NCI-H146 (cell line): Measurements from ENCODE around the gene SLC16A3.

Experiments
- DNase-seq: peaks from one replicate; lab custom pipeline; 2025; lab: John Stamatoyannopoulos, UW

The SLC16A3 gene

GRCh38 chr17:82223517-82223916 lies 5.3 kb upstream of the SLC16A3 start:
- DNase-seq: no peak

DNA sequence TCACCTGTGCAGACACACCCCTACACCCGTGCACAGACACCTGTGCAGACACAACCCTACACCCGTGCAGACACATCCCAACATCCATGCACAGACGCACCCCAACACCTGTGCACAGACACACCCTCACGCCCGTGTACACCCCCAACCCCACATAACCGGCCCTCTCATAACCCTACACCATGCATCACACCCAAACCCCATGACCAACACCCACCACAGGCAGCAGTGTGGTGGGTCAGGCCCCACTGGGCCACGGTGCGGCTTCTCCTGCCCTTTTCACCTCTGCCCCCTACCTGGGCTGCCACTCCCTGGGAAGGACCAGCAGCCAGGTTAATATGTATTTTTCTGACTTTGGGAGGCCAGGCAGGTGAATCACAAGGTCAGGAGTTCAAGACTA lies 4.2 kb upstream of the SLC16A3 start:
- DNase-seq: no peak

GRCh38 chr17:82225368-82226029 lies 3.3 kb upstream of the SLC16A3 start:
- DNase-seq: no peak

GRCh38 chr17:82226146-82226808 lies 2.6 kb upstream of the SLC16A3 start:
- no peak for DNase-seq

- no peak for DNase-seq
These were observed 1.8 kb upstream of the SLC16A3 start for GRCh38 chr17:82226809-82227628.

GRCh38 chr17:82227629-82228277 lies 1.1 kb upstream of the SLC16A3 start:
- DNase-seq: no peak

DNA sequence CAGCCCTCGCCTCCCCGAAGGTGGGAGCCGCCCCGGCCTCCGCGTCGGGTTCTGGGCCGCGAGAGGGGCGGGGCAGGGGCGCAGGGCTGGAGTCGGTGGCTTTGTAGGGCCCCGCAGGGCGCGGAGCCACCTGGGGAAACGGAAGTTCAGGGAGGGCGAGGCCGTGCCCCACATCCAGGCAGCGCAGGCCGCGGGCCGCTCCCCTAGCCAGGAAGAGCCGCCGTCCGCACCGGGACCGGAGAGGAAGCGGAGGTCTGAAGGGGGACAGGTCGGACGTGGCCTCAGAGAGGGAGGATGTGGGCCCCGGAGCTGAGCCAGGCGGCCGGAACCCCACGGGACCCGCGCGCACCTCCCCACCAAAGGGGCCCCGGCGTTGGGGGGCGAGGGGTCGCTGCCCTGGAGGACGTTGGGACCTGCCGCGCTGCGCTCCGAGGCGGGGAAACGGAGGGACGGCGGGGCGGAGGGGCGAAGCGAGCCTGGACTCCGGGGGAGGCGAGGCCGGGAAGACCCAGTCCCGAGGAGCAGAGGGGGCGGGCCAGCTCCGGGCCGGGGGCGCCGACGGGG lies 482 bp upstream of the SLC16A3 start:
- DNase-seq: peak; percentile 16

DNA sequence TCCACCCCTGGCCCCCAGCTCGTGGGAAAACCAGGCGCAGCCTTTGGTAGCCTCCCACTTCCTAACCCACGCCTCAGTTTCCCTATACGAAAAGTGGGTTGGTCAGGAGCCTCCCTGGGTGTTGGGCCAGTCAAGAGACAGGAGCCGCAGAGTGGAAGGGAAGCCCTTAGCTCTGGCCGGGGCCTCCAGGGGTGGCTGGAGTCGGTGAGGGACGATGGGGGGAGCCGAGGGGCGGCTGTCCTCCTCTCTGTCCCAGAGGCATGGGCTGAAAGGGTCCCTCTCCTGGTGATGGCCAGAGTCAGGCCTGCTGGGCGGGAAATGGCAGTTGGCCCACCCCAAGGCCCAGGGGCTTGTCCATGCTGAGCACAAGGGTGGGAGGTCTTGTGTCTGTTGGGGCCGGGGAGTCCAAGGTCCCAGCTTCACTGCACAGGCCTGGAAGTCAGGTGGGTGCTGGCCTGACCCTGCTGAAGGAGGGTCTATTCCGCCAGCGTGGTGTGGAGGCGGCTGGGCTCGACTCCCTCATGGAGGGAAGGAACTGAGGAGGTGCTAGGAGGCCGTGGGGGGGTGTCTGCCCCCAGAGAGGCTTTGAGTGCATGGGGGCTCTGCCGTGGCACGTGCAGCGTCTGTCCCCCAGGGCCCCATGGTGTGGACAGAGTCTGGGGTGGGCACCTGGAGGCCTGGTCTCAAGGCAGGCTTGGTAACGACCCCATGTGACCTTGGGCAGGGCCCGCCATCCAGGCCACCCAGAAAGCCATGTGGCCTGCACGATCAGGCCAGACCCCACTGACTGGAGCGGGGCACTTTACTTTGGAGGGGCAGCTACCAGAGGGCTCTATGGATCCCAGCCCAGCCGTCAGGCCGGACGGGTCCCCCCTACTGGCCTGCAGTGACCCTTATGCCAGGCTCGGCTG lies 1.1 kb downstream of the SLC16A3 start:
- DNase-seq: no peak

- peak; percentile 50 for DNase-seq
These were observed 1.9 kb downstream of the SLC16A3 start for GRCh38 chr17:82230609-82231311.

- DNase-seq: no peak
These were observed 2.4 kb downstream of the SLC16A3 start for GRCh38 chr17:82231312-82231561.

DNA sequence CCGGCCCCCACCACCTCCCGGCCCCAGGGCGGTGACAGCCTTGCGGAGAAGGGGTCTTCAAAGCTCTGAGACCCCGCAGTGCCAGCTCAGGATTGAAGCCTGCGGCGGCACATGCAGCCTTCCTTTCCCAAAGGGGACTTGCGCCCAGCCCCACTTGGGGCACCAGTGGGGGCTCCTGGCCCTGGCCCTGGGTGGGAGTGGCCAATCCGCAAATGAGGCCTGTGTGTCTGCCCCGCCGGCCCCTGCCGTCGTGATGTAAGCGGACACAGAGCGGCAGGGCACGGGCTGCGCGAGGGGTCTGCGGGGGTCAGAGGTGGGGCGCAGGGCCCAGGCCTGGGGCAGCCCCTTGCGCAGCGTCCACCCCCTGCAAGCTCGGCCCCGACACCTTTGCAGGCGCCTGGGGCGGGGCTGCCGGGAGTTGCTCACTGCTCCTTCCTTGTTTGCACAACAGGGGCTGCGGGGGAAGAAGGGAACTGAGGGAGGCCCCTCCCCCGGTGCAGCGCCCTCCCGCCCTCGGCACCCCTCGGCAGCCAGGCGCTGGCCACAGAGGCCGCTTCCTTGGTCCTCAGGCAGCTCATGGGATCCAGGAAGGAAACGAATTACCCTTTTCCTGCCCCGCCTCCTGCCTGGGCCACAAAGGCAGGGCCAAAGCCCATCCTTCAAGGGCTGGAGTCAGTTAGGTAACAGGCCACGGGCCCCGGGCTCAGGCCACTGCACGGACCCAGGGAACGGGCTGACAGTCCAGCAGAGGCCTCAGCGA lies 2.9 kb downstream of the SLC16A3 start:
- no peak for DNase-seq

- DNase-seq: no peak
These were observed 3.5 kb downstream of the SLC16A3 start for GRCh38 chr17:82232322-82232820.

DNA sequence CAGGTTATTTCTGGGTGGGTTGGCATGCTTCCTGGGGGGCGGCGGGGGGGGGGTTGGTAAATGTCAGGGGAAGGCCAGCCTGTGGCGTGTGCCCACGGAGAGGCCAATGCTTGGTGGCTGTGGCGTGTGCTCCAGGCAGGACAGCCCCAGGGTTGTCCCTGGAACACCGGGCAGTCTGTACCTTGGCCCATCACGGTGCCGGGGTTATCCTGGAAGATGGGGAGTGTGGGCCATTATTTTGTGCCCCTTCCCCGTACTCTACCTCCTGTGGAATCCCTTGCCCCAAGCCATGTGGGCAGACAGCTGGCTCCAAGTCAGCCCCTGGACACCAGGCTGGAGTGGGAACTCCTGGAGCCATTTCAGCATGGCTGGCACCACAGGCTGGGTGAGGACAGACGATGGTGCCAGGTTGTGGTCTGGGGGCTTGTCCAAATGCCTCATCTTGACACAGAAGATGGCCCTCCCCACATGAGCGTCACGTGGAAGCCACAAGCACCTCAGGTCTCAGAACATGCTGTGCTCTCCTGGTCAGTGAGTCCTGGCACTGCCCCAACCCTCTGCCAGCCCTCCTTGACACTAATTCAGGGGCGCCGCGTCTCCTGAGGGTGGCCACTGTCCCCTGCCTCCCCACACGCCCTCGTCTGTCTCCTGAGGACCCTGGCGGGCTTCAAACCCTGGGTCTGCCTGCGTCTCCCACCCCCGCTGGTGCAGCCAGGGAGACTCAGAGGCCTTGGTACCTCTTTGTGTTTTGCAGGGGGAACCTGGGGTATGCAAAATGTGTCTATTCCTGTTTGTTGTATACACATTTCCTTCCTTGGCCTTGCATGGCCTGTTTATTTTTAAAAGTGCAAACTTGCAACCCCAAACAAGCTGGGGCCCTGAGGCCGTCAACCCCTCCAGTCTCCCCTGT lies 4.3 kb downstream of the SLC16A3 start:
- DNase-seq: no peak

DNA sequence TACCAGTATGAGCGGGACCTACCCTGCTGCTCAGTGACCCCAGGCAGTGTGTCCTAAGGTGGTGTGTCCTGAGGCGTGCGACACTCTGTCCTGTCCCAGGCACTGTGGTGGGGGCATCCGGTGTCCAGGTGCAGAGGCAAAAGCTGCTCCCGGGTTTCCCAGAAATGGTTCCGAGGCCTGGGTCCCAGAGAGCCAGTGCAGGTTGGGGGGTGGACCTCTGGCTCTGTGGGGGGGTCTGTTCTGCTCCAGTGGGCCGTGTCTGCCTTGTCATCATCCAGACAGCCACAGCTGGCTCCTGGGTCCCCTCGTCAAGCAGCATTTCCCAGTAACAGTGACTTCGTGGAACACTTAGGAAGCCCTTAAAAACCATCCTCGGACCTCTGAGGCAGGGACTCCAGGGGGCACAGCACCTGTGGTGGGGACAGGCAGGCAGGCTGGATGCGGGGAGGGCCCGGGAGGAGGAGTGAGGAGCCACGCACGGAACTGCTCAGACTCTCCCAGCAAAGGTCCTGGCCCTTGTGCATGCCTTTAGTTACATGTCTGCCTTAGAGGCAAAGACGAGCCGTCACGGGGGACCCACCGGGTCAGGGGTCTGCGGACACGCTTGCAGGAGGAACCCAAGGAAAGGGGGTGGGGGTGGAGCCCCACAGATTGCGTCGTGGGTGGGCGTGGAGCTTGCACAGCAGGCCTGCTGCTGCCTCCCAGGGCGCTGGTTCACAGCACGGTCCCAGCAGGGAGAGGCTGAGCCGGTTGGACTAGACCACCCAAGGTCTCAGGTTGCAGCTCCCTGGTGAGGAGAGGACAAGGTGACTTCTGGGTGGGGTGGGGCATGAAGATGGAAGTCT lies 5.6 kb downstream of the SLC16A3 start:
- no peak for DNase-seq

DNA sequence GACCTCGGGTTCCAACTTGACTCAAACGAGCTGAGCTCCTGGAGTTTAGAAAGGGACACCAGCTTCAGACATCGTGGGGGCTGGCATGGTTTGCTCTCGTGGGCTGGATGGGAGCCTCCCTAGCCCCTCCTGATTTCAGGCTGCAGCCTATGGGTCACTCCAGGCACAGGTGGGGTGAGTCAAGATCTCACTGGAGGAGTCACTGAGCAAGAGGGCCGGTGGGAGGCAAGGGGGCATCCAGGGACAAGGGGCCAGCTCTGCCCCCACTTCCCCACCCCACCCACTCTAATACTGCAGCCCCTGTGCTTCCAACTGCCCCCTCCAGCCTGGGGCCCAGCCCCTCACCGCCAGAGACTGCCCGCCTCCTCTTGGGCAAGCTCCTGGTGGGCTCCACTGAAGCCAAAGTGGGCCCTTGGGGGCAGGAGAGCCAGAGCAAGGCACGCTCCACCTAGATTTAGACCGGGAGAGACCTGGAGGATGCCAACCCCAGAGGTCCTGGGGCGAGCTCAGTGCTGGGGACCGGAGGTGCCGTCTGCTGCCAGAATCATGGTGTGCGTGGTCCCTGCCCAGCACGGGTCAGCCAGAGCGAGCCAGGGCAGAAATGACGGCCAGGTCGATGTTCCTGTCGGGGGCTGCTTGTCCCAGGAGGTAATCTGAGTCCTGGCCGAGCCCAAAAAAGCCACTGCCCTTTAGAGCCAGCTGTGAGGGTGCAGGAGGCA lies 6.4 kb downstream of the SLC16A3 start:
- DNase-seq: no peak

DNA sequence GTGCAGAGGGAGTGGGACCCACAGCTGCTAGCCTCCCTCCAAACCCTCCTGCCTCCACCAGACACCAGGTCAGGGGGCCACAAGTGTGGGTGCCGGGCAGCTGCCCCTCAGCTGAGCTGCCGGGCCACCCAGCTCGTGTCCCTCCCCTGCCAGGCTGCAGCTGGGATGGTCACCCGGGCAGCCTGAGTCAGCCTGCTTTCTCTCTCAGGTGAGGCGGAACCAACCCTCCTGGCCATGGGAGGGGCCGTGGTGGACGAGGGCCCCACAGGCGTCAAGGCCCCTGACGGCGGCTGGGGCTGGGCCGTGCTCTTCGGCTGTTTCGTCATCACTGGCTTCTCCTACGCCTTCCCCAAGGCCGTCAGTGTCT lies 6.9 kb downstream of the SLC16A3 start:
- DNase-seq: no peak
